HG03432 (cell line): ENCODE measurements around the gene HDAC3.

ENCODE experiments used
- ATAC-seq: cut with Tn5 transposase; IDR thresholded peaks from one replicate; pipeline ENCODE4 v1.9.1; 2021; ENCODE audit warnings: mild to moderate bottlenecking, moderate library complexity; ENCODE audit not compliant: unreplicated experiment

HDAC3 gene

GRCh38 chr5:141605523-141606277, 30.9 kb downstream of the HDAC3 start:
- peak; percentile 96 for ATAC-seq

GRCh38 chr5:141603923-141604717, 32.5 kb downstream of the HDAC3 start:
- no peak for ATAC-seq

- no peak for ATAC-seq
These were observed 34.0 kb downstream of the HDAC3 start for GRCh38 chr5:141602606-141603005.

- peak; percentile 43 for ATAC-seq
These were observed 38.0 kb downstream of the HDAC3 start for GRCh38 chr5:141598391-141599345.

- no peak for ATAC-seq
These were observed 38.8 kb downstream of the HDAC3 start for GRCh38 chr5:141597814-141598213.

GRCh38 chr5:141597394-141597793, 39.3 kb downstream of the HDAC3 start:
- ATAC-seq: no peak

GRCh38 chr5:141596867-141597266, 39.8 kb downstream of the HDAC3 start:
- ATAC-seq: no peak

GRCh38 chr5:141590127-141590526, 46.5 kb downstream of the HDAC3 start:
- no peak for ATAC-seq

- ATAC-seq: no peak
These were observed 50.4 kb downstream of the HDAC3 start for GRCh38 chr5:141586246-141586645.

GRCh38 chr5:141585594-141585993, 51.1 kb downstream of the HDAC3 start:
- no peak for ATAC-seq

- ATAC-seq: no peak
These were observed 62.5 kb downstream of the HDAC3 start for GRCh38 chr5:141574122-141574510.

GRCh38 chr5:141573489-141574121, 63.0 kb downstream of the HDAC3 start:
- ATAC-seq: no peak
